ENCODE measurements around the gene CLMP.

The CLMP gene

DNA sequence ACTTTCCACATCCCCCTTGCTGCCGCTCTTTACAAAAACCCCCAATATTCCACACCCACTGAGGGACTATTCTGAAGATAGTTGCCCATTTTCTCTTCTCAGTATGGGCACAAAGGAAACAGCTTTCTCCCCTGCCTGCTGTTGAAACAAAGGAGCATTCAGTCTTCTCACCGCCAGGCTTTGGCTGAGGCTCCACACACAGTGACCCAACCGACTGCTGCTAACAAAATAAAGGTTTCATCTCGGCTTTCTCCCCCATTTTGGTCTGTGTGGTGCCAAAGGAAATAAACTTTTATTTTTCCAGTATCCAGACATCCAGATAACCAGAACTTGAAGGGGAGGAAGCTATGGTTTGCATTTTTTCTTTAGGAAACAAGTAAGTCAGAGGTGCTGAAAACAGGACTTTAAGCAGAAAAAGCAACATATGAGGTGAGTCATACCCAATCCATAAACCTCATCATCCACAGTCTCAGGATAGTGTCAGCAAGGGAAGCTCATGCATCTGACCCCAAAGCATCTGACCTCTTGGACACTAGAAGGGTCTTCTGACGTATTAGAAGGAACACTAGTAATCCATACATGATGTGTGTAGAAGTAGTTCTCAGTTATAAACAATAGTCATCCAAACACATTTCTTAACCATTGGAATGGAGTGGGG is 6.4 kb downstream of the CLMP start:
- peak in 1 of 2 experiments; percentile 56 for DNase-seq

DNA sequence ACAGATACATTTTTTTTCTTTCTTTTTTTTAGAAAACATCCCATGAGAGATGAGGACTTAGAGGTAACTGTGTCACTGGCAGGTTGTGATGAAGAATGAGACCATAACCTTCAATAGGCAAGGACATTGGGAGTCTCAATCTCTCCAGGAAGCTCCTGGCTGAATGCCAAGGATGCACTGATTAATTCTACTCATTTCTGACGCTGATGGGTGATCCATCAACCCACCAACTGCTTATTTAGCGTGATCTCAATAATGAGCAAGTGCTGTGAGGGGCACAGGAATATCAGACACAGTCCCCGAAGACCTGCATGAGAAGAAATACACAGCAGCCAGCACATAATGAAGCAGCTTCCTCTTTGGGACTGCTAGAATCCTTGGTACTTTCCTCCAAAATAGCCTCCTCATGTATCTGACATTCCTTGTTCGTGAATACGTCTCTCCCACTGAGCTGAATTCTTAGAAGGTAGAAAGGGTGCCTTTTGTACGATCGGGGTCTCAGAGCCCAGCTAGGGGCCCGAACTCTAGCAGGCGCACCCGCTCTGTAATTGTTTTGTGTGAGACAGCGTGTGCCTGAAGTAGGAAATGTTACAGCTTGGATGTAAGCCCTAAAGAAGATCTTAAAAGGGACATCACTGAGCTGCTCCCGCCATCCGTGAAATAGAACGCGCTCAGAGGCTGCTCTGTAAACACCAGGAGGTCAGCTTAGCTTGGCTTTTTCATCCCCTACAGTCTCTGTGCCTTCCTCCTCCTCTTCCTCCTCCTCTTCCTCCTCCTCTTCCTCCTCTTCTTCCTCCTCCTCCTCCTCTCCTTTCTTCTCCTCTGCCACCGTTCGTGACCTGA is 7.2 kb downstream of the CLMP start:
- peak; percentile 43 to 70 for DNase-seq

DNA sequence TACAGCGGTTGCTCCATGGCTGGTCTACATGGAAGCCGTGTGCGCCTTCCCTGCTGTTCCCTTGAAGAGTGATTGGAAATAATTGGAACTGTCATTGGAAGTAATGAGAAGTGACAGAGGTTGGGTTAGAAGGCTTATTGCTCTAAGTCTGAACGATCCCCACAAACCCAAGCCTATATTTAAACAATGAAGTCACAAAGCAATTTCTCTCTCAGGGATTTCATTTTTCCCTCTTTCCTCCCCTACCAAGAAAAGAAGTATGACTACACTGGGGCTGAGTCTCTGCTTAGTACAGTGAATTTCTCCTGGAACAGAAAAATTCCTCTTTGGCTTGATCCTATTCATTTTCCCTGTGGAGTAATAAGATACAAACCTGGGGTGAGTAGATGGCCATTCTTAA is 7.8 kb downstream of the CLMP start:
- no peak for DNase-seq

DNA sequence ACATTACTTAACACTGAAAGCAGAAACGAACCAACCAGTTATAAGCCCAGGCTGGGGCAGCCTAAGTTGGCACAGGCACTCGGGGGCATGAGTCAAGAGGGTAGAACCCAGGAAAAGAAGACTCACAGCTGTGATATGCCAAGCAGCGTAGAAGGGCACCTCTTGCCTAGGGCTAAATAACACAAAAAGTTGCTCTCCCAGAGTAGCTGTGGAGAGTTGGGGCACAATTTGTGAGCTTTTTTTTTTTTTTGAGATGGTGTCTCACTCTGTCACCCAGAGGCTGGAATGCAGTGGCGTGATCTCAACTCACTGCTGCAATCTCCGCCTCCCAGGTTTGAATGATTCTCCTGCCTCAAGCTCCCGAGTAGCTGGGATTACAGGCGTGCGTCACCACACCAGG is 8.8 kb downstream of the CLMP start:
- no peak for DNase-seq

DNA sequence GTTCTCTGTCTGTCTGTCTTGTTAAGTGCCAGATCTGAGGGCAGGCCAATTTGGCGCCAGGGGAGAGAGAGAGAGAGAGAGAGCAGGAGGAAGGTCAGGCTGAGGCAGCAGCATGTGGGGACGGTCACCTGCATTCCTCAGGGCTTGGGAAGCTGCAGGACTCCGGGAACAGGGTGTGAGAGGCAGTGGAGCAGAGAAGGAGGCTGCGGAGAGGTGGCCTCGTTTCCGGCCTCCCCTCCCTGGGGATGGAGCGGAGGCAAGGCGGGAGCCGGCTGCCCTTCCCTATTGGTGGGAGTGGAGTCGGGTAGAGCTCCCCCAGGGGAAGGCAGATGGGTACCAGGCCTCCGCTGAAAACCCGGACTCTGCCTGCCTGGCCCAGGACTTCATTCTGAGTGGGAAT is 9.7 kb downstream of the CLMP start:
- no peak for DNase-seq

DNA sequence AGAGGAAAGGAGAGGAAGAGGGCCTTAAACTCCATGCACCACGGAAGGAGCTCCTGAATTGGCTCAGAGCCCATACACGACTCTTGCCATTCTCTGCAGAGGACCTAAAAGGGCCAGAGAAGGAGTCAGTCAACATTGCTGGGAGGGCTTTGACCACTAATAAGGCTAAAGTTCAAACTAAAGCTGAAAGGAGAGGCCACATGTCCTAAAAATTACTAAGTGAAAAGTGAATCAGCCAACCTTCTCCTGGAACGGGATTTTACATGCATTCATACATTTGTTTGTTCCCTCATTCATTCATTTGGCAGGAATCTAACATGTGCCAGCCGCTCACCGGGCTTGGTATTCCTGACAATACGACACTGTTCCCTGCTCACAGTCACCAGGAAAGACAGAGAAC is 10.5 kb downstream of the CLMP start:
- DNase-seq = no peak

DNA sequence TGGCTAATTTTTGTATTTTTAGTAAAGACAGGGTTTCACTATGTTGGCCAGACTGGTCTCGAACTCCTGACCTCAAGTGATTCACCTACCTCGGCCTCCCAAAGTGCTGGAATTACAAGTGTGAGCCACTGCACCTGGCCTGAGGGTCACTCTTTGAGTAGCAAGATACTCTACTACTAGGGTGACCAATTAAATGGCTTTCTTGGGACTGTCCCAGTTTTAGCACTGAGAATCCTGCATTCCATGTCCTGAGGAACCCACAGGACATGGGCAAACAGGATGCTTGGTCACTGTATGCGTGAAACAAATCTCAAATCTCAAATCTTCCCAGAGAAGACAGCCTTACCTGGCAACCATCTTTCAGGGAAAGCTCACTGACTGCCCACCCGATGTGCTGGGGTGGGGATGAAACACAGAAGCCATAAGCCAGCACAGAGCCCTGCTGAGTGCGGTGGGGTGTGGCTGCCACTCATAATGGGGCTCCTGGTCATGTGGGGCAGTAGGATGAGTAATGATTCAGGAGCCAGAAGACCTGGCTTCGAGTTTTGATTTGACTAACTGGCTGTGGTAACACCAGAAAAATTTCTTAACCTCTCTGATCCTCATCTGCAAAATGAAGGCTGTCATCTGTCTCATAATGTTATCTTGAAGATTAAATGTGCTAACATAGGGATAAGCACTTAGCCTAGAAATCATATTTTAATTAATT is 11.5 kb downstream of the CLMP start:
- DNase-seq = no peak

DNA sequence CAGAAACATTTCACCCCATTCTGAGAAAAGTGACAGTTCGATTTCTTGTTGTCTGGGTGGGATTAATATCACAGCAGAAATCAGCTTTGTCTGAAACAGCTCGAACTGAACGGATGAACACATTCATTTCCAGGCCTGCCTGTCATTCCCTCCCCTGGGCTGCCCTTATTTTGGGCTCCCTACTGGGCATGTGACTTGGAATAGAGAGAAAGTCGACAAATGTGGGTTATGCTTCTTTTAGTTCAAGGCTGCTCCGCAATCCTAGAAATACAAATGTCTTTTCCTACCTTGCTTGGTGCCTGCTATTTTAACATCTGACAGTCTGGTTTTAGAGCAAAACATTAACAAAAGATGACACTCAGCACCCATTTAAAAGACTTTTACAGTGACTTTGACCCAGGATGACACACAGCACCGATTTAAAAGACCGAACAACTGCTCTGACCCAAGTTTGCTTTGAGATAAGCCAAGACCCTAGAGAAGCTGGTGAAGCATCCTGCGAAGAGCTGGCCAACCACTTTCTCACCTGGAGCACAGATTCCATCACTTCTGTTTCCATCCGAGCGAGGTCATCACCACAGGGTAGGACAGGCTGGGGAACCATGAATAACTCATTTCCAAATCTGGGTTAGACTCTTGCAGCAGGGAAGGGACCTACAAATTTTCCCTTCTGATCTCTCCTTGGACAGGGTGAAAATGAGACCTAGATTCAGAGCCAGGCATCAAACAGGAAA is 13.1 kb downstream of the CLMP start:
- no peak for DNase-seq

DNA sequence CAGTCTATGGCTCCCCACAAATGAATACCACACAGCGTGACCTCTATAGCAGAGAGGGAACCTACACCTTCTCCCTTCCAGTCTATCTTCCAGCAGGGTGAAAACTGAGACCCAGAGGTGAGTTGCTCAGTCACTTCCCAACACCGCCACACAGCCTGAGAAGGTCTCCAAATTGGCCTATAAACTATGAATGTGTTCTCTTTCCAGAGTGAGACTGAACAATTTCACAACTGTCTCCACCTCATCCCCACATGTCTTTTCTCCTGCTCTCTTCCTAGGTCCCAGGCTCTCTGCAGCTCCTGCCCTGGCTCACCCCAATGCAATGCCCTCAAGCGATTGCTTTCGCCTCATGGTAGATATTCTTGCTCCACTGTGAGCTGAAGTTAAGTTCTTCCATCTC is 14.0 kb downstream of the CLMP start:
- DNase-seq = no peak

DNA sequence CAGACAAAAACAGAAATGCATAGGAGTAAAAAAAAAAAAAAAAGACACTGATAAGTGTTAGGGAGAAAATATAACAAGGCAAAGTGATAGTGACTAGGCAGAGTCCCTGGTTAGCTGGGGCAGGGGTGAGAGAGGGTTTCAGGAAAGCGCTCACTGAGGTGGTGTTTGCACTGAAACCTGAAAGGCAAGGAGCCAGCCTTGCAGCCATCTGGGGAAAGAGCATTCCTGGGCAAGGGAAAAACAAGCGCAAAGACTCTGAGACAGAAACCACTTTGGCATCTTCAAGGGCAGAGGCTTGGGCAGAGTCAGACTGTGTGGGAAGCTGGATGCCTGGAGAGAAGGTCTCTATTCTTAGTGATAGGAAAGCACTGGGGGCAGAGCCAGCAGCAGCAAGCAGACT is 14.5 kb downstream of the CLMP start:
- no peak for DNase-seq

DNA sequence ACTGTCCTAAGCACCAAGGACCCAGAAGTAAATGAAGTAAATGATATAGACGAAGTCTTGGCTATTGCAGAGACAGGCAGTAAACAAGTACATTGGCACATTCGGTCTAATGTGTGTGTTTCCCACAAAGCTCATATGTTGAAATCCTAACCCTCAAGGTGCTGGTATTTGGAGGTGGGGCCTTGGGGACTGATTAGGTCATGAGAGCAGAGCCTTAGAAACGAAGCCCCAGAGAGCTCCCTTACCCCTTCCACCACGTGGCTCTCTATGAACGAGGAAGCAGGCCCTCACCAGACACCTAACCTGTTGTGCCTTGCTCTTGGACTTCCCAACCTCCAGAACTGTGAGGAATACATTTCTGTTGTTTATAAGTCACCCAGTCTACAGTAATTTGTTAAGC is 14.9 kb downstream of the CLMP start:
- no peak for DNase-seq

DNA sequence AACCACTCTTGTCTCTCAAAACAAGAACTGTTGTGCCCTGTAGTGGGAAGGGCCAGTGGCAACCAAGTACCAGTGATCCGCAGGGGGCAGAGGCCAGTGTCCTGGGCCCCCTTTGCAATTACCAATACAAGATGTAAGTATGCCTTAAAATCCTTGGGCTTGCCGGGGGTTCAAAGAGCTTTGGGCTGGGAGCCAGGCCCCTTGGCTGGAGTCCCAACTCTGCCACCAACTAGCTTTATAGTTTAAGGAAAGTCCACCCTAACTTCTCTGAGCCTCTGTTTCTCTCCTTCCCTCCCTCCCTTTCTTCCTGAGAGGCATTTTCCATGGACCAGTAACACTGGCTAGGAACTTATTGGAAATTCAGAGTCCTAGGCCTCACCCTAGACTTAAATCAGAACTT is 15.5 kb downstream of the CLMP start:
- peak in 1 of 2 experiments; percentile 29 for DNase-seq

DNA sequence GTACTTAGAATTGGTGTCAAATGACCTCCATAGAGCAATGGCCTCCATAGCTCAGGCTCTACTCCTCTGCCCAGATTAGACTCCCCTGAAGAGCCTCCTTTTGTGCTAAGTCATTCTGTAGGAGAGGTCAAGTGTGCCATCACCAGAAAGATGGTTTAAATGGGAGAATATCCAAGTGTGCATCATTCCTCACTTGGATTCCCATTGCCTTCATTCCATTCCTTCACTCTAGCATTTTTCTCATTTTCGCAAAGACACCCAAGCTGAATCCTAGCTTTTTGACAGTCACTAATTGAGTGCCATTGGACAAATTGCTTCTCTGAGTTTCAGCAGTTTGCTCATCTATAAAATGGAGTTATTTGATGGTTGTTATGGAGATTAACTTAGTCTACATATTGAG is 16.9 kb downstream of the CLMP start:
- no peak for DNase-seq

DNA sequence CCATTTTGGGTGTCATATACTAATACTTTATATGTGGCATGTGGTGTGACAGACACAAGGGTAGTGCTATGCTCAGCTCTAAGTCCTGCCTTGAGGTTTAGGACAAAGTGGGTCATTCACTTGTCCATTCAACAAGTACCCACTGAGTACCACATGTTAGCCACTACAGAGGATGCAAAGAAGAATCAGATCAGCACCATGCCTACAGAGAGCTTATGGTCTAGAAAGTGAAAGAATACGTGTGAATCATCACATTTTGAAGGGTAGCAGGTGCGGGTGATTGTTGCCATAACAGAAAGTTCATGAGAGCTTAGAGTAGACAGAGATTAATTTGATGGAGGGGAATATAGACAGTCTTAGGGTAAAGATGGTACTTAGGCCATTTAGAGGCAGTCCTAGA is 18.3 kb downstream of the CLMP start:
- DNase-seq = no peak

DNA sequence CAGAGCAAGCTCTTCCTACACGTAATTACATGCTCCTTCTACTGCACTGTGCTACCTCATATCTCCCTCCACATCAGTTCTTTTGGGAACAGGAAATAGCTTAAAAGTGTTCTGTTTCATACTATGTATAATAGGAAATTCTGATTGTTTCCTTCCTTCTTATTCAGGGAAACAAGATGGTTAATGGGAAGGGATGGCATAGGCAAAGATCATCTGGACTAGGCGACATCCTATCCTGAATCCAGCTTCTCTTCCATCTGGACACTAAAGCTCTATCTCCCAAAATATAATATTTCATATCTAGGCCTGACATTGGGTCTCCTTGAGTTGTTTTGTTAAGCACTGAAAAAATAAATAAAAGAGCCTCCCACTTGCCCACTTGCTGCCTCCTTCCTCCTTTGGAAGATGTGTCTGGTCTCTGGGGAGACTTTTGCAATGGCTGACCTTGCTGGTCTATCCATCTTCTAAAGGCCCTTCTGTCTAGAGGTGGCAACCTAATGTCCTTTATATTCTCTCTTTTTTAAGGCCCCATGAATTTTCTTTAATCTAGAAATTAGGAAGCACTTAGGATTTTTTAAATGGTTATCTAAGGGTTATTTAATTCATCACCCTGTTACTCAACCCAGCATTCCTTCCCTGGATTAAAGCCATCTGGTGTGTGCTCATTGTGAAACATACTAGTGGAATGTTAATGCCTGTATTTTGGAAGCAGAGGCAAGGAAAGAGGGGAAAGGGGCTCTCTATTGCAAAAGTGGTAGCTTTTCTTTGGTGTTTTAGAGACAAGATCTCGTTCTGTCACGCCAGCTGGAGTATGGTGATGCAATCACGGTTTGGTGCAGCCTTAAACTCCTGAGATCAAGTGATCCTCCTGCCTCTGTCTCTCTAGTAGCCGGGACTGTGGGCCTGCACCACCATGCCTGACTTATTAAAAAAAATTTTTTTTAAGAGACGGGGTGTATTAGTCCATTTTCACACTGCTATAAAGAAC is 20.6 kb downstream of the CLMP start:
- peak in 1 of 2 experiments; percentile 40 for DNase-seq

DNA sequence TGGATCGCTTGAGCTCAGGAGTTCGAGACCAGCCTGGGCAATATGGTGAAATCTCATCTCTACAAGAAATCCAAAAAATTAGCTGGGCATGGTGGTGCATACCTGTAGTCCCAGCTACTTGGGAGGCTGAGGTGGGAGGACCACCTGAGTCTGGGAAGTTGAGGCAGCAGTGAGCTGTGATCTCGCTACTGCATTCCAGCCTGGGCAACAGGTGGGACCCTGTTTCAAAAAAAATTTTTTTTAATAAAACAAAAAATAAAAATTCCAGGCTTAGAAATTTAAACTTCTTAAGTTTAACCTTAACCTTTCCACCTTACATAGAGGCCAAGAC is 21.2 kb downstream of the CLMP start:
- DNase-seq = no peak

DNA sequence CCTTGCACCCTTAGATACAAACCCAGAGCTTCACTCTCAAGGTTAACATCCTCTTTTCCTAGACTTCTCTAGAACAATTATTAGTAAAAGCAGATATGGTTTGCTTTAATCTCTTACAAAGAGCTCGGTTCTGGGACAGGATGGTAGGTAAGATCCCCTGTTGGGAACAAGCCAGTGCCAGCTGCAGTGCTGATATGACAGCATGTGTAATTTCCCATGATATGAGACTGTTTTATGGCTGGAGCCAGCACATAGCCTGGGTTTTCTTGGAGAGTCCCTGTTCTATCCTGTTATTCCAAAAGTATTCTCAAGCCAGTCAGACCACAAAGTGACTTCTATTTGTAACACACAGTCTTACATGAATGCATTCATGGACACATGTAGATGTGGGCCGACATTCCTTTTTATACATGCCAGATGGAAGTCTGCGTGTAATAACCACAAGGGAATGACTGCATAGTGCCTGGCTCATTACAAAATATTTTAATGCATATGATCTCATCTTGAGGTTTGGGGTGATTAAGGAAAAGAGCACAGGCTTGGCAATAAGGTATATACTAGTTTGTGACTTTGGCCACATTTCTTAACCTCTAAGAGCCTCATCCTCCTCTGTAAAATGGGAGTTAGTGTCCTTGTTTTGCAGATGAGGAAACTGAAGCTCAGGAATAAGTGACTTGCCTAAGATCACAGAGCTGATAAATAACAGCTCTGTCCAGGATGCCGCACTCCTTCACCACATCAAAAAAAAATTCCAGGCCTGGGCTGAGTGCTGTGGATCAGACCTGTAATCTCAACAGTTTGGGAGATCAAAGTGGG is 21.8 kb downstream of the CLMP start:
- no peak for DNase-seq

DNA sequence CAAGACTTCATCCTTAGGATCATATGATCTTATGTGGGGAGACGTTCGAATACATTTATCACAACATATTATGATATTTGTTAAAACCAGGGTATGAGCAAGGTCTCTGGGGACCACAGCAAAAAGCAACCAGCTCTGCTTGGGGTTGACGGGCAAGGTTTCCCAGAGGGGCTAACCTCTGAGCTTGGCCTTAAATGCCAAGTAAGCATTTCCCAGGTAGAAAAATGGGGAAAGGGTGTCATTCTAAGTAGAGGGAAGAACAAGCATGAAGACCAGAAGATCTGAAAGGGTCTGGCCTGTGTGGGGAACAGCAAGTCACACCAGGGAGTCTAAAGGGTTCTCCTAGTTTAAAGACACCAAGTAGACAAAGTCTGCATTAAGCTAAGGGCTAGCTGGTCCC is 24.1 kb downstream of the CLMP start:
- DNase-seq = no peak

DNA sequence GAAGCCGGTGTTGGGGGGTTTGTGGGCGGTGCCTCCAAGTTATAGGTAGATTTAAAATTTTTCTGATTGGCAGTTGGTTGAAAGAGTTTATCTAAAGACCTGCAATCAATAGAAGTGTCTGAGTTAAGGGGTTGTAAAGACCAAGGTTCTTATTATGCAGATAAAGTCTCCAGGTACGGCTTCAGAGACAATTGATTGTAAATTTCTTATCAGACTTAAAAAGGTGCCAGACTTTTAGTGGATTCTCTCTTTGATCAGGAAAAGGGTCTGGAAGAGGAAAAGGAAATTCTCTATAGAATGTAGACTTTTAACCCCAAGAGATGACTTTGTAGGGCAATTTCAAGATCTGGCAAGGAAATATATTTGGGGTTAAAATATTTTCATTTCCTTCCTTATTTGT is 25.2 kb downstream of the CLMP start:
- no peak for DNase-seq

DNA sequence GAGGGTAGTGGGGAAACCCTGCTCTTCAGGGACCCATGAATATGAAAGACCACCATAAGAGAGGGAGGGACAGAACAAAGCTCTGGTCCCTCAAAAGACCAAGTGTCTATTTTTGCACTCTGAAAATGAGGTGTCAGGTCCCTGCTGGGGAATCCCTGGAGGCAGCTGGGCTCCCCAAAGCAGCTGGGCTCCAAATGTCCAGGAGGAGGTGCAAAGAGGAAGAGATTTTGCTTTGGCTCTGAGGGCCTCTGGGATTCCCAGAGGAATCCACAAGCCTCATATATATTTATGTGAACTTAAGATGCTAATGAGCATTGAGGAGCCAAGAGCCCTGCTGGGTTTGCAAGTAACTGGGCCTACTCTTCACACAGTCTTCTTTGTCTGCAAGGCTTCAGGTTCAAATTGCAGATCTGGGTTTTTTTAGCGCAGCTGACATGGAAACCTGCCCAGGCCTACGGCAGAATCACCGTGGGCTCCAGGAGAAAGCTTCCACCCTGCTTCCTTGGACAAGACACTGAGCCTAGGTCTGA is 26.0 kb downstream of the CLMP start:
- peak in 1 of 2 experiments; percentile 34 for DNase-seq

DNA sequence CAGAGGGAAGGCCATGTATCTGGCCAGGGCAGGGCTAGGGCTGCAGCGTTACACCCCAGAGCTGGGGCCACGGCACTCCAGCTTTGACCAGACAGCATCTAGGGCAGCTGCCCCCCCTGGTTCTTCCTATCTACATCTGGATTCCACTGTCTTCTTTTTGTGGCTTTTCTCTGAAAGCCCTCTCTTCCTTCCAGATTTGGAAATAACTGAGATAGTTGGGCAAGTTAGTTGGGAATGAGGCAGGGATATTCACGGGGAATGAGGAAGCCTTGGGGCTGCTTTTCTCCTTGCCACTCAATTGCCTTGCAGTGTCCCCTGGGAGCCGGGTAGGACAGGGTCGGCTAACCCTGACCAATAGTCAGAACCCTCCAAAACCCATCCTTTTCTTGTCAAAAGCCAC is 26.8 kb downstream of the CLMP start:
- DNase-seq = no peak

Data from NCI-H446 (cell line).